HS-5 (cell line): Measurements from ENCODE around the gene GSTT2B.
"Not testable (repeated sequence)": the region's sequence is repeated elsewhere in the genome, so short reads cannot be mapped to it uniquely, and the experiment has no call there.

Experiments used
- DNase-seq: peaks from one replicate; pipeline ENCODE4 v3.0.0-alpha.2; 2012; ENCODE audit warnings: low read depth

Gene GSTT2B

GRCh38 chr22:23940166-23940565 is 20.8 kb downstream of the GSTT2B start:
- not testable (repeated sequence) for DNase-seq

DNA sequence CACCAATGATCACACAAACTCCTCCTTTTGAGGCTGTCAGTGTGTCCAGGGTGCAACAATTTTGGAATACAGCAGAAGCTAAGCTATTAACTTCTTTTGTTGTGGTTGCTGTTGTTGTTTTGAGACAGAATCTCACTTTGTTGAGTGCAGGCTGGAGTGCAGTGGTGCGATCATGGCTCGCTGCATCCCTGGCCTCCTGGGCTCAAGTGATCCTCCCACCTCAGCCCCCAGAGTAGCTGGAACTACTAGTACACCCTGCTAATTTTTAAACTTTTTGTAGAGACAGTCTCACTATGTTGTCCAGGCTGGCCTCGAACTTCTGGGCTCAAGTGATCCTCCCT is 22.0 kb downstream of the GSTT2B start:
- no peak for DNase-seq

DNA sequence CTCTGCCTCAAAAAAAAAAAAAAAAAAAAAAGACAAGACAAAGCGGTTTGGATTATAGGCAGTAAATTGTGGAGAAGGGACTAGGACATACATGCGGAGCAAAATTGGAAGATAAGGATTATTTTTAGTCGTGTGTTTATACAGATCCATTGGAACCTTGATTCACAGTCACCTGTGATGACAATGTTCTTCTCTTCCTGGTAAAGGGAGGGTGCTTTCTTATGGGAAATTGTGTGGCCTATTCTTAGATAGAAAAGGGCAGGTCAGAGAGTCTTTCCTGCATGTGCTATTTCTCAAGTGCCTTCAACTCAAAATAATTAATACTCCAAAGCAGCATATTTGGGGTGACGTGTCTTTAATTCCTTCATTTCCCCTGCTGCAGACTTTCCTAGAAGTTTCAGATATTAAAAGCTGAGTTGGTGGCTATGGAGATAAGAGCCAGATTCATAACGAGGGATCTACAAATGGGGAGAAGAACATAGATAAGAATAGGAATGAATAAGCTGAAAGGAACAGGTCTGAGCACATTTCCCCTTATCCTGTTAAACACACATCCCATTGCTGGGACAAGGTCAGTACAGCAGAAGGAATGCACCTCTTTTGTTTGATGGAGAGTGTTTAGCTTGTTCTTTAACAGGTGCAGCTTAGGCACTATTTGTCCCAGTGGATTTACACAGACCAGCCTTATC is 22.5 kb downstream of the GSTT2B start:
- no peak for DNase-seq

DNA sequence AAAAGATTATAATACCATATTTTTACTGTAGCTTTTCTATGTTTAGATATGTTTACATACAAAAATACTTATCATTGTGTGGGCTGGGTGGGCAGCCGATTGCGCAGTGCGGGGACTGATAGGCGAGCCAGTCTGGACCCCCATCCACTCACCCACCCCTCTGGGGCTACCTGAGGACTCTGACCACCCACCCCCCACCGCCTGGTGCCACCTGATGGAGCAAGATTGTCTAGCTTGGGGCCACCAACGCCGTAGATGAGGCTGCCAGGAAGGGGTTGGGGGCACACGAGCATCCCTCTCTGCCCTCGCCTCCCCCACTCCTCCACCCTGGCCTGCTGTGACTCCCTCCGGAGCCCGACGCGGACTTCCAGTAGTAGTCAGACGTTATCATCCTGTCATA is 34.4 kb downstream of the GSTT2B start:
- no peak for DNase-seq

DNA sequence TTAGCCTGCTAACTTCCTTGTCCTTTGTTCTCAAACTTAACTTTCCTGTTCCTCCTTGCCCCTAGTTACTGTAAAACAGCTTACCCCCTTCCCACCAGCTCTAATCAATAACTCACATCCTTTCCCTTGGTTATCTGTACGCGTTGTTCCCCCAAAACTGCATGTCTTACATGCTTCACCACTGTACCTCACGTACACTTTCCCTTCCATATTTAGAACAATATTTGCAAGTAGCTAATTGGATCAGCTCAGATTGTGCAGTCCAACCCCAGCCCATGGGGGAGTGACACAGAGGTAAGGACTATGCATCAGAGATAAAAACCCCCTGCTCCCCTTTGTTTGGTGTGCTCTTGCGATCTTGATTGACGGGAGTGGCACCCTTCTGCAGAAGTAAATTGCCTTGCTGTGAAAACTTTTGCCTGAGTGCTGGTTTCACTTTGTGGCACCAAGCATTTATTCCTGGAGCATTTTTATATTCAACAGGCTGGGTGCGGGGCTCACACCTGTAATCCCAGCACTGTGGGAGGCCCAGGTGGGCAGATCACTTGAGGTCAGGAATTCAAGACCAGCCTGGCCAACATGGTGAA is 35.9 kb downstream of the GSTT2B start:
- DNase-seq: no peak

- DNase-seq: no peak
Measured at GRCh38 chr22:23922921-23923320, 38.1 kb downstream of the GSTT2B start.

- not testable (repeated sequence) for DNase-seq
Measured at GRCh38 chr22:23921586-23922201, 39.3 kb downstream of the GSTT2B start.

- DNase-seq: not testable (repeated sequence)
Measured at GRCh38 chr22:23920267-23920611, 40.8 kb downstream of the GSTT2B start.

GRCh38 chr22:23915290-23915689 is 45.7 kb downstream of the GSTT2B start:
- no peak for DNase-seq

DNA sequence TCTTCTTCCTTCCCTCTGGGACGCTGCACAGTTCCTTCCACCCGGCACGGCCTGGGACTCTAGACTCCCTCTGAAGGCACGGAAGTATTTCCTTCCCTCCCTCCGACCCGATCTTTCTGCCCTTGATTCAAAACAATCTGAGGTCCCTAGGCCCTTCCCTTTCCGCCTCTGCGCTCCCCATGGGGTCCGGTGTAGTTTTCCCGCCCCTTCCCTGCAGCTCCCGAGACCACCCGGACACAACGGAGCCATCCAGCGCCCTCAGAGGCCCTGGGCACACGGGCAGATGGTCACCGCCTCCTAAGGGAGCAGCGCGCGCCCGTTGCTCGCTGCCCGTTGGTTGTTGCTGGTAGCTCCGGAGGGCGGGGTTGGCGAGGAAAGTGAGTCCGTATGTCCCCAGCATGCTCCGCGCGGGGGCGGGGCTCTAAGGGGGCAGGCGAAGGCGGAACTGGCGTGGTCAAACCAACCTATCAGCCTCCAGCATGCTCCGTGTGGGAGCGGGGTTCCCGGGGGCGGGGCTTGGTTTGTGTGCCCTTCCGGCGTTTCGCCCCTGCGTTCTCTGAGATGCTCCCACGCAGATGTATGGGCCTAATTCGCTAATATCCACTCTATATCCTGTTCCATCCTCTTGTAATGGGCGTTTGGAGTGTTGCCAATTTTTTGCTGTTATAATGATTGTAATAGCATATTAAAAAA is 47.2 kb downstream of the GSTT2B start:
- DNase-seq: peak; percentile 88

DNA sequence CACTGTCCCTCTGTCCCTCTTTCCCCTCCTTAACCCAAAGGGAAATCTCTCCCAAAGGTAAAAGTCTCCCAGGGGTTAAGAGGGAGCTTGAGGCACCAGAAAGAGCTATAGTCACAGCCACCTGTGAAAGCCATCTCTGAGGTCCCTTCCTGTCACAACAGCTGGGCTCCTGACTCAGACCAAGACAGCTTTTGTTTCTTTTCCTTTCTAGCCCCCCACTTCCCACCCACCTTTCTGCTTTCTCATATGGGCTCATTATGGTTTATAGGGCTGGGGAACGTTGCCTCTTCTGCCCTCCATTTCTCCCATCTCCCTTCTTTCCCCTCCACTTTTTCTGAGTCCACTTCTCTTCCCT is 47.7 kb downstream of the GSTT2B start:
- no peak for DNase-seq

DNA sequence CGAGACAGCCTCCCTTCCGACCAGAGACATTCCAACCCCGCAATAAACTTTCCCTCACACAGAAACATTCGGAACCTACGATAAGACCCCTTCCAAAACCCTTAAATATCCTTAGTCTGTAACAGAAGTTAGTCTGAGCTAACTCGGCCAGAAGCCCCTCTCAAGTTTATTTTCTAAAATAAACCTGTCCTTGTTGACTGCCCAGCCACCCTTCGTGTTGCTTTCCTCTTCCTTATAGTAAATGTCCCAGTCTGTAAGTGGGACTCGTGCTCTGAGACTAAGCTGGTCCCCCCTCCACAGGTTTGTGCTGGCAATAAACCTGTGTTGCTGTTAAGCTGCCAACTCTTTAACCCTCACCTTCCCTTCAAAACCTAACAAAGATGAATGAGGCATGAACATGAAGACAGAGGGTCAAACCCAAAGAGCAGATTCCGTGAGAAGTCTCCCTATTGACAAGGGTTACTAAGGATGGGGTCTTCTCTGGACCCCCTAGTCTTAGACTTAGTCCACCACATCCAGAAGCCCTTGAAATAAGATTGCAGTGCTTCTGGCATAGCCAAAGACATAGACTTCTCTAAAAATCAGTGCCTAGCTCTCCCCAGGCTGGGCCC is 48.6 kb downstream of the GSTT2B start:
- no peak for DNase-seq

DNA sequence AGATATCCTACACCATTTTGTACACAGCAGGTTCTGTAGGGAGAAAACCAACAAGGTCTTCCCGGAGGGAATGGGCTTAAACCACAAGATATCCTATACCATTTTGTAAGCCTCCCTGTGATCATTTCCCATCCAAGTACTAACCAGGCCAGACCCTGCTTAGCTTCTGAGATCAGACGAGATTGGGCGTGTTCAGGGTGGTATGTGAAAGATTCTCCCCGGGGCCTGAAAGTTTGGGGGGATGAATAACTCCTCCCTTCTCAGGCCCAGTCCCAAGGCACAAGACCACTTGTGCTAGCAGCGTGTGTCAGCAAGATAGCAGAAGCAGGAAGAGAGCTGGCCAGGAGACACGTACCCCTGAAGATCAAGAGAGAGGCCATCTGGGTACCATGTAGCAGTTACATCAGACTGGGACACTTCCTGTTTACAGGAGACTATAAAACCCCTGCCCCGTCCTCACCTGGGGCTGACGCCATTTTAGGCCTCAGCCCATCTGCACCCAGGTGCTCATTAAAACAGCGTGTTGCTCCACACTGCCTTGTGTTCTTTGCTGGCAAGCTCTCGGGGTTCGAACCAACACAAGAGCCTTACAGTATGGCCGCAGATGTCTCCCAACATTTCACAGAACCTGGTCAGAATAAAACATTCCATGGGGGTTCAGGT is 49.5 kb downstream of the GSTT2B start:
- no peak for DNase-seq

DNA sequence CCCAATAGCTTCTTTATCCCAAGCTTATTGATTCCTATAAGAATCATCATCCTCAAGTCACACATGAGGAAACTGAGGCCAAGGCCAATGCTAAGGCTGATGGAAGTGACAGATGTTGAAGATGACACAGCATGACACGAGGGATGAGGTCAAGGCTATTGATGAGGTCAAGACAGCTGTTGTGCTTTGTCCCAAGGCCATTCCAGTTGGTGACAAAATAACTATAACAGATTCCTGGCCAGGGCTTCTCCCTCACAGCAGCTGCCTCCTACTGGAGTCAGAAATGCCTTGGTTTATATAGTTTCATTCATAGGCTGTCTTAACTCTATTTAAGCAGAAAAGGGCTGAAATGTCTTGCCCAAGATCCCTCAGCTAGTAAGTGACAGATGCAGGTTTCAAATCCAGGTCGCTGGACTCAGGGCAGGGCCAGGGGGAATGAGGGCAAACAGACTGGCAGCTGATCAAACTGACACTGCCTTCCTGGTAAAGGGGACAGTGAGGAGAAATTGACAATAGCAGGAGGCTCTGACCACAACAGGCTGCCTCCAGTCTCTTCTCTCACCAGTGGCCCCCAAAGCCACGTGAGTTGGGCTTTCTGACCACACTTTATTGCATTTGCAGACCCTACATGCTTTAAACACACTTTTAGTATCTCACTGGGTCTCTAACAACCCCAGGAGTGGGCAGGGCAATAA is 50.4 kb downstream of the GSTT2B start:
- DNase-seq: no peak

- DNase-seq: no peak
Measured at GRCh38 chr22:23909296-23909898, 51.6 kb downstream of the GSTT2B start.

DNA sequence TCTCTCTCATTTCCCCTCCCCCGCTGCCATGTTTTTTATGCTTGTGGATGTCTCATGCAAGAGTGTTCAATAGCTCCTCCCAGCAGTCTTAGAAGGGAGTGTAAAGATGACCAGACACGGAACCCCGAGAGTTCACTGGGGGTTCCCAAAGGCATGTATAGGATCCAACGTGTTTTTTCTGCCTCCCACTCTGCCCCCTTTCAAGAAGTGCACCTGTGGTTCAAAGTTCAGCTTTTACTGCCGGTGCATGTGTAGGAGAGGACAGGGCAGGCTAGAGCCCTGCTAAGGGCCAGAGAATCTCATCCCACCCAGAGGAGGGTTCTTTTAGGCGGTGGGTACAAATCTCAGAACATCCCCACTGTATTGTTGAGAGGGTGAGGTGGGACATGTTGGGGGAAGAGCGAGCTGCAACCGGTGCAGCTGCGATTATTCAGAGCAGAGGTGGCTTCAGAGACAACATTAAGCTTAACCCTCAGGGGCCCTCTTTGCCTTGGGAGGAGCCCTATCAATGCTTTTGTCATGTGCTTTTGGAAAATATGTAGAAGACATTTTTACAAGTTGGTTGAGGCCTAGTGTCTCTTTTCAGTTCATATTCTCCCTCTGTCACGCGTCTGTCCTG is 52.3 kb downstream of the GSTT2B start:
- DNase-seq: no peak

- DNase-seq: not testable (repeated sequence)
Measured at GRCh38 chr22:23907423-23907822, 53.6 kb downstream of the GSTT2B start.
